WTC11 (cell line): Measurements from ENCODE around the gene SPATA19. TPM values are rescaled to one million over a fixed set of nuclear protein-coding genes. Genes with fewer than 3 reads are reported as not detected.

ENCODE experiments used
- ATAC-seq: fragments of 200-7000 bp; cut with Tn5 transposase; 2 replicates; pipeline ENCODE4 v1.10.0; 2021; ENCODE audit warnings: mild to moderate bottlenecking, moderate library complexity
- CTCF ChIA-PET: fragments of 300-600 bp; sonication (Branson Sonifier 250); formaldehyde crosslinking; loops from one replicate; lab custom pipeline; 2021; ENCODE audit warnings: antibody characterized with exemption; lab: Charles Lee
- POLR2A ChIA-PET: fragments of 350-600 bp; sonication (Branson Sonifier 250); formaldehyde crosslinking; loops from one replicate; lab custom pipeline; 2021; ENCODE audit warnings: antibody characterized with exemption; lab: Charles Lee
- DNase-seq: peaks from one replicate; pipeline ENCODE4 v3.0.0; 2021; ENCODE audit warnings: low spot score
- H3K27ac Mint-ChIP-seq: 2 replicates; pipeline ENCODE4 v1.8.0; 2021; ENCODE audit warnings: mixed read lengths
- H3K27me3 Mint-ChIP-seq: 2 replicates; pipeline ENCODE4 v1.8.0; 2021; ENCODE audit warnings: low read depth, mild to moderate bottlenecking, moderate library complexity, mixed read lengths
- H3K36me3 Mint-ChIP-seq: 2 replicates; pipeline ENCODE4 v1.8.0; 2021; ENCODE audit warnings: mixed read lengths
- H3K4me1 Mint-ChIP-seq: 2 replicates; pipeline ENCODE4 v1.8.0; 2022; ENCODE audit warnings: mixed read lengths
- H3K4me3 Mint-ChIP-seq: 2 replicates; pipeline ENCODE4 v1.8.0; 2021; ENCODE audit warnings: mild to moderate bottlenecking, moderate library complexity, mixed read lengths
- H3K9me3 Mint-ChIP-seq: 2 replicates; pipeline ENCODE4 v1.8.0; 2021; ENCODE audit warnings: mixed read lengths
- ATF1 ChIP-seq: sonication (generic); formaldehyde crosslinking; IDR thresholded peaks from 2 replicates; pipeline ENCODE4 v1.8.1; 2023; ENCODE audit warnings: mild to moderate bottlenecking, moderate library complexity, missing genetic modification reagents
- FOXK1 ChIP-seq: sonication (generic); formaldehyde crosslinking; IDR thresholded peaks from 2 replicates; pipeline ENCODE4 v1.8.0; 2022; ENCODE audit warnings: mild to moderate bottlenecking, moderate library complexity, missing genetic modification reagents
- GTF2I ChIP-seq: fragments of 250-450 bp; sonication (Bioruptor Pico); conservative IDR thresholded peaks from 2 replicates; pipeline ENCODE4 v1.4.0; 2021; ENCODE audit warnings: mild to moderate bottlenecking
- IRF2 ChIP-seq: sonication (generic); formaldehyde crosslinking; IDR thresholded peaks from 2 replicates; pipeline ENCODE4 v1.8.0; 2022; ENCODE audit warnings: low read depth, missing genetic modification reagents, borderline replicate concordance
- MXD4 ChIP-seq: fragments of 250-450 bp; sonication (Bioruptor Pico); IDR thresholded peaks from 2 replicates; pipeline ENCODE4 v1.8.0; 2021; ENCODE audit warnings: mild to moderate bottlenecking, moderate library complexity, borderline replicate concordance
- NFYB ChIP-seq: sonication (generic); formaldehyde crosslinking; conservative IDR thresholded peaks from 2 replicates; pipeline ENCODE4 v1.8.0; 2022; ENCODE audit warnings: low read depth, missing genetic modification reagents
- NR1H2 ChIP-seq: sonication (generic); formaldehyde crosslinking; IDR thresholded peaks from 2 replicates; pipeline ENCODE4 v1.9.0; 2021; ENCODE audit warnings: mild to moderate bottlenecking, moderate library complexity, missing genetic modification reagents
- OVOL2 ChIP-seq: fragments of 250-450 bp; sonication (Bioruptor Pico); IDR thresholded peaks from 2 replicates; pipeline ENCODE4 v1.9.0; 2021; ENCODE audit warnings: mild to moderate bottlenecking, borderline replicate concordance
- RORB ChIP-seq: fragments of 250-450 bp; sonication (Bioruptor Pico); IDR thresholded peaks from 2 replicates; pipeline ENCODE4 v1.9.0; 2021; ENCODE audit warnings: mild to moderate bottlenecking
- TEAD4 ChIP-seq: sonication (generic); formaldehyde crosslinking; IDR thresholded peaks from 2 replicates; pipeline ENCODE4 v1.8.0; 2022; ENCODE audit warnings: mild to moderate bottlenecking, missing genetic modification reagents
- ZBTB21 ChIP-seq: sonication (generic); formaldehyde crosslinking; IDR thresholded peaks from 2 replicates; pipeline ENCODE4 v1.8.1; 2023; ENCODE audit warnings: mild to moderate bottlenecking, missing genetic modification reagents, borderline replicate concordance
- total RNA-seq: library from RNA; stranded (reverse); gene quantifications from 3 replicates; pipeline ENCODE4 v1.2.3, GENCODE V29; 2021
- TF ChIP-seq, protein P1 (sequence below): fragments of 250-450 bp; sonication (Bioruptor Pico); IDR thresholded peaks from 2 replicates; pipeline ENCODE4 v1.9.0; 2021; ENCODE audit warnings: mild to moderate bottlenecking
- TF ChIP-seq, protein P2 (sequence below): fragments of 250-450 bp; sonication (Bioruptor Pico); IDR thresholded peaks from 2 replicates; pipeline ENCODE4 v1.9.0; 2021; ENCODE audit warnings: mild to moderate bottlenecking, borderline replicate concordance
- TF ChIP-seq, protein P3 (sequence below): sonication (generic); formaldehyde crosslinking; IDR thresholded peaks from 2 replicates; pipeline ENCODE4 v1.8.1; 2023; ENCODE audit warnings: mild to moderate bottlenecking, moderate library complexity, missing genetic modification reagents
- TF ChIP-seq, protein P4 (sequence below): sonication (generic); formaldehyde crosslinking; IDR thresholded peaks from 2 replicates; pipeline ENCODE4 v1.8.1; 2023; ENCODE audit warnings: mild to moderate bottlenecking, missing genetic modification reagents, moderate library complexity
- TF ChIP-seq, protein P5 (sequence below): sonication (generic); formaldehyde crosslinking; IDR thresholded peaks from 2 replicates; pipeline ENCODE4 v1.8.0; 2022; ENCODE audit warnings: mild to moderate bottlenecking, missing genetic modification reagents
- TF ChIP-seq, protein P6 (sequence below): fragments of 250-450 bp; sonication (Bioruptor Pico); conservative IDR thresholded peaks from 2 replicates; pipeline ENCODE4 v1.9.0; 2021; ENCODE audit warnings: mild to moderate bottlenecking
- TF ChIP-seq, protein P7 (sequence below): fragments of 250-450 bp; sonication (Bioruptor Pico); IDR thresholded peaks from 2 replicates; pipeline ENCODE4 v1.9.0; 2021; ENCODE audit warnings: mild to moderate bottlenecking

Gene SPATA19
- total RNA-seq, 1 experiment from 2014 or later = not detected

DNA sequence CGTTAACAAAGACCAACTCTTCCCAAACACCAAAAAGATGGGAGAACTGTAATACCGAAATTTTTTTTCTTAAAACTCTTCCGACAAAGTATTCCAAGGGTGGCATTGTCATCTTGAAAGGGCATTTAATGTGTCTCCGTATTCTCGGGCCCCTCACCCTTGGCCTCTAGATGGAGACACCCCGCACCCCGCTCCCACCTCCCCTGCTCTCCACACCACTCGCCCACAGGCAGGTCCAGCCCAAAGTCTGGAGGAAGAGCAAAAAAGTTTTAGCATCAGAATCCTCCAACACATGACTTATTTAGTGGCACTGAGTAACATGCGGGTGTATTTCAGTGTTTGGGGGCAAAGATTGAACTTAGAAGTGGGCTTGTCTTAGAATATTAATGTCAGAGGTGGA is 20.7 kb downstream of the SPATA19 start:
- Mint-ChIP-seq H3K4me1 (peaks cover 6% of the 10 kb centered on the region), H3K27me3 (no peaks in the 10 kb centered on the region; the same call in 1 of the 2 replicates), H3K27ac (no peak overlapping the region), H3K36me3 (no peaks in the 10 kb centered on the region), H3K9me3 (no peaks in the 10 kb centered on the region), H3K4me3 (no peak overlapping the region)
- DNase-seq (no peak), ATAC-seq (no peak)
- TF ChIP-seq, protein P1, sequence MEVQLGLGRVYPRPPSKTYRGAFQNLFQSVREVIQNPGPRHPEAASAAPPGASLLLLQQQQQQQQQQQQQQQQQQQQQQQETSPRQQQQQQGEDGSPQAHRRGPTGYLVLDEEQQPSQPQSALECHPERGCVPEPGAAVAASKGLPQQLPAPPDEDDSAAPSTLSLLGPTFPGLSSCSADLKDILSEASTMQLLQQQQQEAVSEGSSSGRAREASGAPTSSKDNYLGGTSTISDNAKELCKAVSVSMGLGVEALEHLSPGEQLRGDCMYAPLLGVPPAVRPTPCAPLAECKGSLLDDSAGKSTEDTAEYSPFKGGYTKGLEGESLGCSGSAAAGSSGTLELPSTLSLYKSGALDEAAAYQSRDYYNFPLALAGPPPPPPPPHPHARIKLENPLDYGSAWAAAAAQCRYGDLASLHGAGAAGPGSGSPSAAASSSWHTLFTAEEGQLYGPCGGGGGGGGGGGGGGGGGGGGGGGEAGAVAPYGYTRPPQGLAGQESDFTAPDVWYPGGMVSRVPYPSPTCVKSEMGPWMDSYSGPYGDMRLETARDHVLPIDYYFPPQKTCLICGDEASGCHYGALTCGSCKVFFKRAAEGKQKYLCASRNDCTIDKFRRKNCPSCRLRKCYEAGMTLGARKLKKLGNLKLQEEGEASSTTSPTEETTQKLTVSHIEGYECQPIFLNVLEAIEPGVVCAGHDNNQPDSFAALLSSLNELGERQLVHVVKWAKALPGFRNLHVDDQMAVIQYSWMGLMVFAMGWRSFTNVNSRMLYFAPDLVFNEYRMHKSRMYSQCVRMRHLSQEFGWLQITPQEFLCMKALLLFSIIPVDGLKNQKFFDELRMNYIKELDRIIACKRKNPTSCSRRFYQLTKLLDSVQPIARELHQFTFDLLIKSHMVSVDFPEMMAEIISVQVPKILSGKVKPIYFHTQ (CRISPR knock-in tag) = no peak
- TF ChIP-seq, protein P2, sequence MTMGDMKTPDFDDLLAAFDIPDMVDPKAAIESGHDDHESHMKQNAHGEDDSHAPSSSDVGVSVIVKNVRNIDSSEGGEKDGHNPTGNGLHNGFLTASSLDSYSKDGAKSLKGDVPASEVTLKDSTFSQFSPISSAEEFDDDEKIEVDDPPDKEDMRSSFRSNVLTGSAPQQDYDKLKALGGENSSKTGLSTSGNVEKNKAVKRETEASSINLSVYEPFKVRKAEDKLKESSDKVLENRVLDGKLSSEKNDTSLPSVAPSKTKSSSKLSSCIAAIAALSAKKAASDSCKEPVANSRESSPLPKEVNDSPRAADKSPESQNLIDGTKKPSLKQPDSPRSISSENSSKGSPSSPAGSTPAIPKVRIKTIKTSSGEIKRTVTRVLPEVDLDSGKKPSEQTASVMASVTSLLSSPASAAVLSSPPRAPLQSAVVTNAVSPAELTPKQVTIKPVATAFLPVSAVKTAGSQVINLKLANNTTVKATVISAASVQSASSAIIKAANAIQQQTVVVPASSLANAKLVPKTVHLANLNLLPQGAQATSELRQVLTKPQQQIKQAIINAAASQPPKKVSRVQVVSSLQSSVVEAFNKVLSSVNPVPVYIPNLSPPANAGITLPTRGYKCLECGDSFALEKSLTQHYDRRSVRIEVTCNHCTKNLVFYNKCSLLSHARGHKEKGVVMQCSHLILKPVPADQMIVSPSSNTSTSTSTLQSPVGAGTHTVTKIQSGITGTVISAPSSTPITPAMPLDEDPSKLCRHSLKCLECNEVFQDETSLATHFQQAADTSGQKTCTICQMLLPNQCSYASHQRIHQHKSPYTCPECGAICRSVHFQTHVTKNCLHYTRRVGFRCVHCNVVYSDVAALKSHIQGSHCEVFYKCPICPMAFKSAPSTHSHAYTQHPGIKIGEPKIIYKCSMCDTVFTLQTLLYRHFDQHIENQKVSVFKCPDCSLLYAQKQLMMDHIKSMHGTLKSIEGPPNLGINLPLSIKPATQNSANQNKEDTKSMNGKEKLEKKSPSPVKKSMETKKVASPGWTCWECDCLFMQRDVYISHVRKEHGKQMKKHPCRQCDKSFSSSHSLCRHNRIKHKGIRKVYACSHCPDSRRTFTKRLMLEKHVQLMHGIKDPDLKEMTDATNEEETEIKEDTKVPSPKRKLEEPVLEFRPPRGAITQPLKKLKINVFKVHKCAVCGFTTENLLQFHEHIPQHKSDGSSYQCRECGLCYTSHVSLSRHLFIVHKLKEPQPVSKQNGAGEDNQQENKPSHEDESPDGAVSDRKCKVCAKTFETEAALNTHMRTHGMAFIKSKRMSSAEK (CRISPR knock-in tag) = no peak
- no peak for TF ChIP-seq FOXK1 (CRISPR knock-in tag)
- TF ChIP-seq, protein P3, sequence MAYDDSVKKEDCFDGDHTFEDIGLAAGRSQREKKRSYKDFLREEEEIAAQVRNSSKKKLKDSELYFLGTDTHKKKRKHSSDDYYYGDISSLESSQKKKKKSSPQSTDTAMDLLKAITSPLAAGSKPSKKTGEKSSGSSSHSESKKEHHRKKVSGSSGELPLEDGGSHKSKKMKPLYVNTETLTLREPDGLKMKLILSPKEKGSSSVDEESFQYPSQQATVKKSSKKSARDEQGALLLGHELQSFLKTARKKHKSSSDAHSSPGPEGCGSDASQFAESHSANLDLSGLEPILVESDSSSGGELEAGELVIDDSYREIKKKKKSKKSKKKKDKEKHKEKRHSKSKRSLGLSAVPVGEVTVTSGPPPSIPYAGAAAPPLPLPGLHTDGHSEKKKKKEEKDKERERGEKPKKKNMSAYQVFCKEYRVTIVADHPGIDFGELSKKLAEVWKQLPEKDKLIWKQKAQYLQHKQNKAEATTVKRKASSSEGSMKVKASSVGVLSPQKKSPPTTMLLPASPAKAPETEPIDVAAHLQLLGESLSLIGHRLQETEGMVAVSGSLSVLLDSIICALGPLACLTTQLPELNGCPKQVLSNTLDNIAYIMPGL (CRISPR knock-in tag) = no peak
- TF ChIP-seq NR1H2 (CRISPR knock-in tag) = no peak
- no peak for TF ChIP-seq IRF2
- no peak for TF ChIP-seq RORB (CRISPR knock-in tag)
- ChIA-PET CTCF (interaction anchor here (0.7 to 1.7 kb wide), 3 partner anchors 11 to 206 kb away, joined by 3 to 7 read pairs (median 4); no protein-coding TSS in a partner anchor), POLR2A (no interaction called here)

DNA sequence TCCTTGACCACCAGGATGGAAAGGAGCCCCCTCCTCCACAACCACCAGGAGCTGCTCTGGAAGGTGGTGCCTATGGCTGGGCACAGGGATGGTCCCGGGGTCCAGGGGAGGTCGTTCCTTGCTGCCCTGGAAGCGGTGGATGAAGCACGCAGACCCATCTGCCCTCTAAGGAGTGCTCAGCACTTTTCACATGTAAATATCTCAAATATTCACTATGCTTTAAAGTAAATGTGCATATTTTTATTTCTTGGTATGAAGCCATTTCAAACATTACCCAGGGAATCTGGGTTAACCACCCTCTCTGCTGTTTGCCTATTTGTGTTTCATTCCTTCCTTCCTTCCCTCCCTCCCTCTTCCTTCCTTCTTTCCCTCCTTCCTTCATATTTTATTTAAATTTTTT is 21.7 kb downstream of the SPATA19 start:
- CTCF ChIA-PET = interaction anchor here (0.9 to 1.1 kb wide), 2 partner anchors 12 to 23 kb away, joined by 3 to 4 read pairs; no protein-coding TSS in a partner anchor
- ATAC-seq (no peak), DNase-seq (no peak)
- Mint-ChIP-seq H3K4me1 (peaks cover 6% of the 10 kb centered on the region), H3K27ac (no peak overlapping the region), H3K9me3 (no peaks in the 10 kb centered on the region), H3K4me3 (no peak overlapping the region), H3K36me3 (no peaks in the 10 kb centered on the region), H3K27me3 (no peaks in the 10 kb centered on the region; the same call in 1 of the 2 replicates)
- POLR2A ChIA-PET = no interaction called here
- TF ChIP-seq, protein P4, sequence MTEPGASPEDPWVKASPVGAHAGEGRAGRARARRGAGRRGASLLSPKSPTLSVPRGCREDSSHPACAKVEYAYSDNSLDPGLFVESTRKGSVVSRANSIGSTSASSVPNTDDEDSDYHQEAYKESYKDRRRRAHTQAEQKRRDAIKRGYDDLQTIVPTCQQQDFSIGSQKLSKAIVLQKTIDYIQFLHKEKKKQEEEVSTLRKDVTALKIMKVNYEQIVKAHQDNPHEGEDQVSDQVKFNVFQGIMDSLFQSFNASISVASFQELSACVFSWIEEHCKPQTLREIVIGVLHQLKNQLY = no peak
- TF ChIP-seq ATF1 (CRISPR knock-in tag) = no peak
- TF ChIP-seq, protein P1 (CRISPR knock-in tag) = no peak
- no peak for TF ChIP-seq GTF2I (CRISPR knock-in tag)
- no peak for TF ChIP-seq ZBTB21 (CRISPR knock-in tag)
- TF ChIP-seq, protein P5, sequence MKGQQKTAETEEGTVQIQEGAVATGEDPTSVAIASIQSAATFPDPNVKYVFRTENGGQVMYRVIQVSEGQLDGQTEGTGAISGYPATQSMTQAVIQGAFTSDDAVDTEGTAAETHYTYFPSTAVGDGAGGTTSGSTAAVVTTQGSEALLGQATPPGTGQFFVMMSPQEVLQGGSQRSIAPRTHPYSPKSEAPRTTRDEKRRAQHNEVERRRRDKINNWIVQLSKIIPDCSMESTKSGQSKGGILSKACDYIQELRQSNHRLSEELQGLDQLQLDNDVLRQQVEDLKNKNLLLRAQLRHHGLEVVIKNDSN (CRISPR knock-in tag) = no peak
- TF ChIP-seq MXD4 = no peak
- TF ChIP-seq, protein P6, sequence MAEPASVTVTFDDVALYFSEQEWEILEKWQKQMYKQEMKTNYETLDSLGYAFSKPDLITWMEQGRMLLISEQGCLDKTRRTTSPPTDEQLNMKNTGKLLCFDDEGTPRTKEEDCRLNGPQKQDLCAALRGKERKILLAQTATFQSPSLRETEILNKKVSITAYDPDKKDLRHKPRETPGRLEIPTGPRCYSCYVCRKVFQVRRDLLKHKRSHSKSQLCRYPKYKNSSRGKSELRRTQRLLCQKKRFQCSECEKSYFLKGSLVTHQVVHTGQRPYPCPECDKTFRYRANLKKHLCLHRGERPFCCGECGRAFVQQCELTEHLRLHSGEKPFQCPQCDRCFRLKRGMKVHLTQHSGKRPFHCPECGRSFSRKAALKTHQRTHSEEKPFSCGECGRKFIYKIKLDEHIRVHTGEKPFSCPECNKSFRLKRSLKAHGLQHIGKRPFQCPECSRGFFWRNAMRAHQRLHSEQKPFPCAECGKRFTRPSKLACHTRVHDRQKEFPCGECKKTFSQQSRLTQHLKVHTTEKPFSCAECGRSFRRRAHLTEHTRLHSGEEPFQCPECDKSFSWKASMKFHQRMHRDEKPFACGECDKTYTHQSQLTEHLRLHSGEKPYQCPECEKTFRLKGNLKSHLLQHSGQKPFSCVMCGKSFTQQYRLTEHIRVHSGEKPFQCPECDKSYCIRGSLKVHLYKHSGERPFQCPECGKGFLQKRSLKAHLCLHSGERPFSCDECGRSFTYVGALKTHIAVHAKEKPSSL = no peak
- TF ChIP-seq, protein P7, sequence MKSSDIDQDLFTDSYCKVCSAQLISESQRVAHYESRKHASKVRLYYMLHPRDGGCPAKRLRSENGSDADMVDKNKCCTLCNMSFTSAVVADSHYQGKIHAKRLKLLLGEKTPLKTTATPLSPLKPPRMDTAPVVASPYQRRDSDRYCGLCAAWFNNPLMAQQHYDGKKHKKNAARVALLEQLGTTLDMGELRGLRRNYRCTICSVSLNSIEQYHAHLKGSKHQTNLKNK (CRISPR knock-in tag) = no peak
- TF ChIP-seq OVOL2 (CRISPR knock-in tag) = no peak
- TF ChIP-seq NFYB (CRISPR knock-in tag) = no peak
- TF ChIP-seq TEAD4 = no peak
